GM12878 (cell line): Measurements from ENCODE around the gene TTC23. TPM values are rescaled to one million over a fixed set of nuclear protein-coding genes. Genes with fewer than 3 reads are reported as not detected.

Source experiments
- ASH2L ChIP-seq: fragments of 300-600, 200-600 bp; sonication (generic); IDR thresholded peaks from 2 replicates; pipeline ENCODE4 v1.6.1; 2017; ENCODE audit warnings: low read depth, mild to moderate bottlenecking, borderline replicate concordance
- BACH1 ChIP-seq: fragments of 450-650 bp; IDR thresholded peaks from 2 replicates; pipeline ENCODE4 v1.6.1; 2017; ENCODE audit warnings: mild to moderate bottlenecking, borderline replicate concordance
- BHLHE40 ChIP-seq, 2 experiments: fragments of 450-650 bp in 1 of 2; IDR thresholded peaks; 2 replicates each; pipeline ENCODE4 v1.6.1; 2011 to 2017; ENCODE audit warnings: low read depth in 2 of 2, borderline replicate concordance in 1 of 2, improper control_type of control experiment in 1 of 2, low read length in 1 of 2, mild to moderate bottlenecking in 1 of 2
- CHD4 ChIP-seq: fragments of 200-600 bp; sonication (generic); IDR thresholded peaks from 2 replicates; pipeline ENCODE4 v1.6.1; 2016; ENCODE audit warnings: mild to moderate bottlenecking
- CUX1 ChIP-seq: IDR thresholded peaks from 2 replicates; pipeline ENCODE4 v1.6.1; 2012; ENCODE audit warnings: improper control_type of control experiment, low read depth, low read length; ENCODE audit not compliant: insufficient replicate concordance
- E2F4 ChIP-seq: IDR thresholded peaks from 2 replicates; pipeline ENCODE4 v1.6.1; 2012; ENCODE audit warnings: low read depth, low read length, improper control_type of control experiment
- ETV6 ChIP-seq, 2 experiments: fragments of 450-650 bp in 1 of 2; IDR thresholded peaks in 1 of 2; conservative IDR thresholded peaks in 1 of 2; 2 replicates each; pipeline ENCODE4 v1.6.1; 2014; ENCODE audit warnings: antibody characterized with exemption in 1 of 2, borderline replicate concordance in 1 of 2, low read depth in 1 of 2, mild to moderate bottlenecking in 1 of 2, moderate library complexity in 1 of 2
- FOXK2 ChIP-seq: fragments of 450-650 bp; IDR thresholded peaks from 2 replicates; pipeline ENCODE4 v1.6.1; 2017; ENCODE audit warnings: mild to moderate bottlenecking, moderate library complexity
- HCFC1 ChIP-seq: fragments of 150-350 bp; IDR thresholded peaks from 2 replicates; pipeline ENCODE4 v1.6.1; 2014; ENCODE audit warnings: low read length
- HDAC2 ChIP-seq: fragments of 200-600 bp; sonication (generic); IDR thresholded peaks from 2 replicates; pipeline ENCODE4 v1.6.1; 2017
- JUNB ChIP-seq: IDR thresholded peaks from 2 replicates; pipeline ENCODE4 v1.6.1; 2016; ENCODE audit warnings: antibody characterized with exemption, mild to moderate bottlenecking
- MYB ChIP-seq: fragments of 150-350 bp; IDR thresholded peaks from 2 replicates; pipeline ENCODE4 v1.6.1; 2014; ENCODE audit warnings: mild to moderate bottlenecking, low read depth, low read length, borderline replicate concordance
- MYC ChIP-seq: IDR thresholded peaks from 2 replicates; pipeline ENCODE4 v1.6.1; 2011; ENCODE audit warnings: mild to moderate bottlenecking, low read length, moderate library complexity, inconsistent platforms; ENCODE audit not compliant: insufficient read depth, insufficient replicate concordance, insufficient read length, severe bottlenecking
- NBN ChIP-seq: fragments of 450-650 bp; IDR thresholded peaks from 2 replicates; pipeline ENCODE4 v1.6.1; 2016
- NFYA ChIP-seq: IDR thresholded peaks from 2 replicates; pipeline ENCODE4 v1.6.1; 2011; ENCODE audit warnings: low read depth, mild to moderate bottlenecking, low read length, improper control_type of control experiment, borderline replicate concordance
- SMAD1 ChIP-seq: fragments of 450-650 bp; IDR thresholded peaks from 2 replicates; pipeline ENCODE4 v1.6.1; 2018; ENCODE audit warnings: mild to moderate bottlenecking, low read depth; ENCODE audit not compliant: partially characterized antibody
- SMC3 ChIP-seq: IDR thresholded peaks from 2 replicates; pipeline ENCODE4 v1.6.1; 2011; ENCODE audit warnings: low read length, improper control_type of control experiment, borderline replicate concordance
- STAT3 ChIP-seq: IDR thresholded peaks from 2 replicates; pipeline ENCODE4 v1.6.1; 2011; ENCODE audit warnings: low read depth, low read length, improper control_type of control experiment
- TBL1XR1 ChIP-seq: IDR thresholded peaks from 2 replicates; pipeline ENCODE4 v1.6.1; 2012; ENCODE audit warnings: low read depth, low read length, improper control_type of control experiment
- TCF3 ChIP-seq: IDR thresholded peaks from 2 replicates; pipeline ENCODE4 v1.6.1; 2012; ENCODE audit warnings: low read depth, mild to moderate bottlenecking, low read length, borderline replicate concordance; ENCODE audit not compliant: insufficient read depth
- ZBTB40 ChIP-seq: fragments of 450-650 bp; IDR thresholded peaks from 2 replicates; pipeline ENCODE4 v1.6.1; 2016; ENCODE audit warnings: mild to moderate bottlenecking, moderate library complexity, borderline replicate concordance
- polyA plus RNA-seq, 11 experiments: library from polyadenylated mRNA; depleted of rRNA in 4 of 11; unstranded in 6 of 11; stranded (reverse) in 5 of 11; fragments of >200 nt; fragmentation: Nextera tagmentation in 4 of 11; fragmentation: Illumina TruSeq in 1 of 11; extraction: Ambion mirVana in 4 of 11; extraction: Trizol in 1 of 11; gene quantifications; 1 replicate in 1 of 11; 2 replicates in 10 of 11; pipeline versions ENCODE4 v1.2.1 to v1.2.3, GENCODE V29; 2011 to 2016; ENCODE audit warnings: inconsistent platforms in 2 of 11, missing spikeins in 2 of 11, low read depth in 1 of 11
- total RNA-seq, 4 experiments: library from RNA; depleted of rRNA in 3 of 4; stranded (reverse); fragments of >200 nt in 3 of 4; fragmentation: Illumina TruSeq in 1 of 4; extraction: Trizol in 1 of 4; gene quantifications; 2 replicates each; pipeline versions ENCODE4 v1.2.1 to v1.2.3, GENCODE V29; 2013 to 2021

Gene TTC23
- total and polyA plus RNA-seq, 10 of the 15 experiments (the other 5 are each of a cell fraction or from before 2014, with no cell fraction given): 1.2 to 9.0 (median 6.5) TPM

GRCh38 chr15:99135194-99135593 lies 114.2 kb downstream of the TTC23 start (continued):
- TF ChIP-seq ETV6 (conservative IDR thresholded peaks at IDR 0.05 in 1 of 2, IDR thresholded peaks at IDR 0.05 in 1 of 2; ENCODE audit: borderline replicate concordance in 1 of 2, low read depth in 1 of 2) (0 out of 4 replicates have a peak, but pooled peaks of 1 of the 2 experiments have one; percentile 12), SMC3 (no peak), BHLHE40 (IDR thresholded peaks at IDR 0.05; ENCODE audit: borderline replicate concordance in 1 of 2, low read depth in 2 of 2, low read length in 1 of 2) (no peak), FOXK2 (no peak), HDAC2 (no peak), NFYA (no peak), BACH1 (no peak), SMAD1 (no peak), TCF3 (no peak), HCFC1 (no peak), TBL1XR1 (no peak), E2F4 (no peak), CUX1 (no peak), STAT3 (no peak), MYC (no peak), ASH2L (no peak), MYB (no peak), CHD4 (no peak), JUNB (peak; percentile 78), NBN (no peak), ZBTB40 (no peak)
